SK-N-SH (cell line): Measurements from ENCODE around the gene BMAL1. TPM values are rescaled to one million over a fixed set of nuclear protein-coding genes. Genes with fewer than 3 reads are reported as not detected.

Experiments used
- CTCF ChIA-PET: fragments of 300-600, 350-600 bp; formaldehyde crosslinking; extraction: SDS; loops from one replicate; lab custom pipeline; 2021; lab: Yijun Ruan, JAX
- POLR2A ChIA-PET: fragments of 350-600 bp; sonication (Branson Sonifier 250); formaldehyde crosslinking; extraction: SDS; loops from one replicate; lab custom pipeline; 2020; ENCODE audit warnings: antibody characterized with exemption, inconsistent platforms; lab: Yijun Ruan, JAX
- DNase-seq: peaks from one replicate; pipeline ENCODE4 v3.0.0; 2012
- H2AFZ ChIP-seq: fragments of 200-600 bp; sonication (generic); 2 replicates; pipeline ENCODE4 v1.8.1; 2016; ENCODE audit warnings: antibody characterized with exemption, mild to moderate bottlenecking, low read depth
- H3F3A ChIP-seq: fragments of 200-600 bp; sonication (generic); replicated peaks from 2 replicates; pipeline ENCODE3; 2016; ENCODE audit warnings: antibody characterized with exemption, mild to moderate bottlenecking; ENCODE audit not compliant: insufficient read depth
- H3K27ac ChIP-seq, 2 experiments: fragments of 200-500 bp in 1 of 2; fragments of 200-600 bp in 1 of 2; sonication (Bioruptor generic) in 1 of 2; sonication (generic), shearing (Covaris generic) in 1 of 2; 2 replicates each; pipeline versions ENCODE4 v1.5.1 to v1.6.1; 2014 to 2016; ENCODE audit warnings: low read depth in 2 of 2, inconsistent platforms in 1 of 2, low read length in 1 of 2, mild to moderate bottlenecking in 1 of 2, mixed read lengths in 1 of 2
- H3K27me3 ChIP-seq: fragments of 200-600 bp; sonication (generic), shearing (Covaris generic); 2 replicates; pipeline ENCODE4 v1.6.1; 2016; ENCODE audit warnings: mixed run types; ENCODE audit not compliant: insufficient read depth
- H3K36me3 ChIP-seq, 2 experiments: fragments of 200-500 bp in 1 of 2; fragments of 200-600 bp in 1 of 2; sonication (Bioruptor generic) in 1 of 2; sonication (generic) in 1 of 2; replicated peaks in 1 of 2; 2 replicates each; pipeline versions ENCODE3 to v1.5.1; 2014 to 2016; ENCODE audit warnings: low read length in 1 of 2, mild to moderate bottlenecking in 1 of 2; ENCODE audit not compliant: insufficient read depth in 2 of 2, control insufficient read depth in 1 of 2
- H3K4me1 ChIP-seq, 2 experiments: fragments of 200-500 bp in 1 of 2; fragments of 200-600 bp in 1 of 2; sonication (Bioruptor generic) in 1 of 2; sonication (generic), shearing (Covaris generic) in 1 of 2; 2 replicates each; pipeline versions ENCODE4 v1.5.1 to v1.6.1; 2014 to 2016; ENCODE audit warnings: low read depth in 1 of 2, low read length in 1 of 2, mixed run types in 1 of 2; ENCODE audit not compliant: insufficient read depth in 2 of 2, control insufficient read depth in 1 of 2
- H3K4me2 ChIP-seq: fragments of 200-600 bp; sonication (generic), shearing (Covaris generic); 2 replicates; pipeline ENCODE4 v1.6.1; 2017; ENCODE audit warnings: mixed run types
- H3K4me3 ChIP-seq, 2 experiments: fragments of 200-500 bp in 1 of 2; fragments of 200-600 bp in 1 of 2; sonication (Bioruptor generic) in 1 of 2; sonication (generic), shearing (Covaris generic) in 1 of 2; 2 replicates each; pipeline versions ENCODE4 v1.5.1 to v1.8.1; 2014 to 2016; ENCODE audit warnings: low read depth in 2 of 2, inconsistent platforms in 1 of 2, low read length in 1 of 2, mild to moderate bottlenecking in 1 of 2, mixed read lengths in 1 of 2, moderate library complexity in 1 of 2
- H3K79me2 ChIP-seq: fragments of 200-600 bp; sonication (generic); 2 replicates; pipeline ENCODE4 v1.8.1; 2017; ENCODE audit warnings: mild to moderate bottlenecking; ENCODE audit not compliant: insufficient read depth
- H3K9ac ChIP-seq: fragments of 200-600 bp; sonication (generic); 2 replicates; pipeline ENCODE4 v1.6.1; 2017; ENCODE audit warnings: mixed run types
- H3K9me2 ChIP-seq: fragments of 200-600 bp; sonication (generic); 2 replicates; pipeline ENCODE4 v1.6.1; 2017; ENCODE audit warnings: mixed run types
- H3K9me3 ChIP-seq: fragments of 200-600 bp; sonication (generic); 2 replicates; pipeline ENCODE4 v1.6.1; 2017; ENCODE audit warnings: mixed run types, mild to moderate bottlenecking, moderate library complexity
- H4K20me1 ChIP-seq: fragments of 200-600 bp; sonication (generic); 2 replicates; pipeline ENCODE4 v1.6.1; 2017; ENCODE audit warnings: mild to moderate bottlenecking, mixed run types; ENCODE audit not compliant: insufficient read depth
- CTCF ChIP-seq: fragments of 200-600 bp; sonication (generic); IDR thresholded peaks from 2 replicates; pipeline ENCODE4 v1.6.1; 2017; ENCODE audit warnings: antibody characterized with exemption, mild to moderate bottlenecking, moderate library complexity
- ELF1 ChIP-seq: IDR thresholded peaks from 2 replicates; pipeline ENCODE4 v1.4.0; 2012
- FOXJ3 ChIP-seq: sonication (generic); formaldehyde crosslinking; IDR thresholded peaks from 2 replicates; pipeline ENCODE4 v1.5.1; 2020; ENCODE audit warnings: mild to moderate bottlenecking, missing genetic modification reagents
- FOXM1 ChIP-seq: IDR thresholded peaks from 2 replicates; pipeline ENCODE4 v1.4.0; 2012; ENCODE audit warnings: low read depth, mild to moderate bottlenecking
- MAX ChIP-seq: IDR thresholded peaks from 2 replicates; pipeline ENCODE4 v1.4.0; 2012; ENCODE audit warnings: low read depth
- MEF2A ChIP-seq: IDR thresholded peaks from 2 replicates; pipeline ENCODE4 v1.4.0; 2012; ENCODE audit warnings: low read depth, borderline replicate concordance
- PBX3 ChIP-seq: IDR thresholded peaks from 2 replicates; pipeline ENCODE4; 2012
- RAD21 ChIP-seq: IDR thresholded peaks from 2 replicates; pipeline ENCODE4 v1.6.1; 2012; ENCODE audit warnings: mild to moderate bottlenecking, low read length
- RFX5 ChIP-seq: IDR thresholded peaks from 2 replicates; pipeline ENCODE4 v1.6.1; 2012; ENCODE audit warnings: mild to moderate bottlenecking, improper control_type of control experiment, low read length
- RXRA ChIP-seq: IDR thresholded peaks from 2 replicates; pipeline ENCODE4 v1.4.0; 2012; ENCODE audit warnings: low read depth, mild to moderate bottlenecking, borderline replicate concordance
- SMC3 ChIP-seq: IDR thresholded peaks from 2 replicates; pipeline ENCODE4 v1.6.1; 2012; ENCODE audit warnings: low read depth, low read length, improper control_type of control experiment
- YY1 ChIP-seq: IDR thresholded peaks from 2 replicates; pipeline ENCODE4 v1.4.0; 2012; ENCODE audit warnings: low read depth, mild to moderate bottlenecking
- WGBS: methylation state at CpG from one replicate; pipeline ENCODE4 v1.1.6; 2017; ENCODE audit warnings: low lambda C conversion rate; 5-methylcytosine and 5-hydroxymethylcytosine counted together
- polyA plus RNA-seq, 3 experiments: library from polyadenylated mRNA; depleted of rRNA; stranded (reverse); fragments of >200 nt; gene quantifications; 2 replicates each; pipeline ENCODE4 v1.2.3, GENCODE V29; 2012

The BMAL1 gene
- polyA plus RNA-seq, 1 of the 3 experiments (the other 2 are of a cell fraction) = 6.5 TPM

GRCh38 chr11:13238879-13239514 is 38.6 kb upstream of the BMAL1 start:
- Histone ChIP-seq H3K9me2 (no peaks in the 10 kb centered on the region), H2AFZ (peak overlapping the region; percentile 73; the same call in 1 of the 2 replicates), H4K20me1 (no peaks in the 10 kb centered on the region), H3K4me3 (no peak overlapping the region; a peak in 1 of 4 replicates), H3K4me1 (no peaks in the 10 kb centered on the region), H3K4me2 (no peak overlapping the region), H3K36me3 (no peaks in the 10 kb centered on the region), H3K27me3 (no peaks in the 10 kb centered on the region), H3K9ac (no peak overlapping the region)
- WGBS = 32% methylated on average over 4 of the region's 4 CpGs
- TF ChIP-seq ELF1 (peak; percentile 43; the same call in 1 of the 2 replicates), YY1 (no peak), SMC3 (peak; percentile 74), FOXM1 (no peak), RAD21 (peak; percentile 67), FOXJ3 (CRISPR knock-in tag) (no peak), CTCF (peak; percentile 91), RXRA (no peak)
- TF ChIP-seq, all 33 proteins: peak for 4
- Histone ChIP-seq H3K27ac (no peak overlapping the region), H3K79me2 (no peaks in the 10 kb centered on the region), H3K9me3 (no peaks in the 10 kb centered on the region; the same call in 1 of the 2 replicates), H3F3A (peaks cover 4% of the 10 kb centered on the region)
- POLR2A ChIA-PET = no interaction called here
- DNase-seq = peak; percentile 32
- CTCF ChIA-PET = interaction anchor here (0.5 to 6.3 kb wide), 25 partner anchors 9 to 265 kb away, joined by 3 to 36 read pairs (median 4); no protein-coding TSS in a partner anchor

- Histone ChIP-seq H3F3A (no peaks in the 10 kb centered on the region), H3K27ac (no peak overlapping the region), H4K20me1 (no peaks in the 10 kb centered on the region), H3K9me3 (no peaks in the 10 kb centered on the region; the same call in 1 of the 2 replicates), H3K79me2 (no peaks in the 10 kb centered on the region), H3K36me3 (no peaks in the 10 kb centered on the region), H3K27me3 (no peaks in the 10 kb centered on the region), H3K4me2 (no peak overlapping the region), H3K9me2 (no peaks in the 10 kb centered on the region), H3K4me3 (no peak overlapping the region), H3K4me1 (no peaks in the 10 kb centered on the region; a peak in 1 of 4 replicates), H3K9ac (no peak overlapping the region), H2AFZ (peak overlapping the region; percentile 30; the same call in 1 of the 2 replicates)
- no peak for DNase-seq
- ChIA-PET POLR2A (no interaction called here), CTCF (interaction anchor here (0.6 to 2.8 kb wide), 2 partner anchors 32 to 383 kb away, joined by 3 to 13 read pairs; no protein-coding TSS in a partner anchor)
- 87% methylated on average over 3 of the region's 3 CpGs for WGBS
- TF ChIP-seq PBX3 = no peak
- TF ChIP-seq SMC3 = no peak
- no peak for TF ChIP-seq ELF1
- no peak for TF ChIP-seq CTCF
- TF ChIP-seq FOXM1 = no peak
- no peak for TF ChIP-seq MAX
- no peak for TF ChIP-seq MEF2A
- no peak for TF ChIP-seq FOXJ3 (CRISPR knock-in tag)
- no peak for TF ChIP-seq RFX5
Observed at GRCh38 chr11:13242564-13242963, 35.0 kb upstream of the BMAL1 start.
